Measurements from ENCODE around the gene TBC1D16.

DNA sequence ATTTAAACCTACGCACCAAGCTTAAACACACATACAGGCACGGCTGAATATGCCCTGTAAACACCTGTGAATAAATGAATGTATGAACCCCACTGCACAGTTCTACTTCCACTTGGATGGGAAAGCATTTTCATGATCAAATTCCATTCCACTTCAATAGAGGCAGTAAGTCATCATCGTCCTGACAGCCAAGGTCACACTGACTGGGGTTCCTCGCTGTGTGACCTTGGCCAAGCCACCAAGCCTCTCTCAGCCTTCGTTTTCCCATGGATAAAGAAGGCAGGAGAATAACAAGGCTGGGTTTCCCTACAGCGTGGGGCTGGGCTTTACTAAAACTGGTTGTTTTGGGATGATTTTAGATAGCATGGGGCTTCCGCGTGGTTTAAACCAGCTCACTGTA lies 82.8 kb downstream of the TBC1D16 start:
- TF ChIP-seq, protein P1, sequence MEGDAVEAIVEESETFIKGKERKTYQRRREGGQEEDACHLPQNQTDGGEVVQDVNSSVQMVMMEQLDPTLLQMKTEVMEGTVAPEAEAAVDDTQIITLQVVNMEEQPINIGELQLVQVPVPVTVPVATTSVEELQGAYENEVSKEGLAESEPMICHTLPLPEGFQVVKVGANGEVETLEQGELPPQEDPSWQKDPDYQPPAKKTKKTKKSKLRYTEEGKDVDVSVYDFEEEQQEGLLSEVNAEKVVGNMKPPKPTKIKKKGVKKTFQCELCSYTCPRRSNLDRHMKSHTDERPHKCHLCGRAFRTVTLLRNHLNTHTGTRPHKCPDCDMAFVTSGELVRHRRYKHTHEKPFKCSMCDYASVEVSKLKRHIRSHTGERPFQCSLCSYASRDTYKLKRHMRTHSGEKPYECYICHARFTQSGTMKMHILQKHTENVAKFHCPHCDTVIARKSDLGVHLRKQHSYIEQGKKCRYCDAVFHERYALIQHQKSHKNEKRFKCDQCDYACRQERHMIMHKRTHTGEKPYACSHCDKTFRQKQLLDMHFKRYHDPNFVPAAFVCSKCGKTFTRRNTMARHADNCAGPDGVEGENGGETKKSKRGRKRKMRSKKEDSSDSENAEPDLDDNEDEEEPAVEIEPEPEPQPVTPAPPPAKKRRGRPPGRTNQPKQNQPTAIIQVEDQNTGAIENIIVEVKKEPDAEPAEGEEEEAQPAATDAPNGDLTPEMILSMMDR (IDR thresholded peaks at IDR 0.05), result no peak
- TF ChIP-seq POLR2A (IDR thresholded peaks at IDR 0.05), result no peak

Data from Peyer's patch (tissue), 4 donors.